CD4-positive, CD25-positive, alpha-beta regulatory T cell (primary cell): Measurements from ENCODE around the gene MAGOH. TPM values are rescaled to one million over a fixed set of nuclear protein-coding genes. Genes with fewer than 3 reads are reported as not detected.

Experiments used
- ATAC-seq, 2 donors: fragments of 150-1000 bp; cut with Tn5 transposase; one replicate each; pipeline ENCODE4 v1.10.0; 2021; ENCODE audit warnings: low read depth in 2 of 2, moderate number of reproducible peaks in 2 of 2, moderate library complexity in 1 of 2
- DNase-seq, 3 donors: peaks; one replicate each; pipeline versions ENCODE4 v3.0.0 to v3.0.0-alpha.2; 2012 to 2022; ENCODE audit warnings: mixed read lengths in 1 of 3
- H3K27ac ChIP-seq: one replicate; pipeline ENCODE4 v1.7.0; 2013; ENCODE audit warnings: mild to moderate bottlenecking, low read length; ENCODE audit not compliant: insufficient read depth, poor library complexity, severe bottlenecking
- H3K27me3 ChIP-seq: one replicate; pipeline ENCODE4 v1.7.0; 2013; ENCODE audit warnings: low read length; ENCODE audit not compliant: control insufficient read depth, insufficient read depth
- H3K36me3 ChIP-seq: one replicate; pipeline ENCODE4 v1.7.0; 2013; ENCODE audit warnings: mild to moderate bottlenecking, low read length, moderate library complexity; ENCODE audit not compliant: control insufficient read depth, insufficient read depth
- H3K4me1 ChIP-seq: 2 replicates; pipeline ENCODE4 v1.7.0; 2013; ENCODE audit warnings: mild to moderate bottlenecking, low read length; ENCODE audit not compliant: insufficient read depth, control insufficient read depth, poor library complexity, severe bottlenecking
- H3K4me3 ChIP-seq: one replicate; pipeline ENCODE4 v1.7.0; 2013; ENCODE audit warnings: low read depth, mild to moderate bottlenecking, low read length, moderate library complexity
- H3K9me3 ChIP-seq, 2 experiments: 1 replicate in 1 of 2; 2 replicates in 1 of 2; pipeline ENCODE4 v1.7.0; 2013; ENCODE audit warnings: low read length in 2 of 2, mild to moderate bottlenecking in 1 of 2, moderate library complexity in 1 of 2; ENCODE audit not compliant: control insufficient read depth in 2 of 2
- H3K27ac Mint-ChIP-seq, 3 donors: one replicate each; pipeline ENCODE4 v1.8.0; 2020 to 2022; ENCODE audit warnings: mild to moderate bottlenecking in 3 of 3, mixed read lengths in 3 of 3, moderate library complexity in 2 of 3
- H3K27me3 Mint-ChIP-seq: one replicate; pipeline ENCODE4 v1.8.0; 2022; ENCODE audit warnings: mild to moderate bottlenecking, mixed read lengths
- H3K36me3 Mint-ChIP-seq: one replicate; pipeline ENCODE4 v1.8.0; 2020; ENCODE audit warnings: mixed read lengths
- H3K4me1 Mint-ChIP-seq, 4 donors: one replicate each; pipeline ENCODE4 v1.8.0; 2020 to 2022; ENCODE audit warnings: mixed read lengths in 4 of 4, mild to moderate bottlenecking in 1 of 4
- H3K4me3 Mint-ChIP-seq, 4 donors: one replicate each; pipeline ENCODE4 v1.8.0; 2020 to 2022; ENCODE audit warnings: mild to moderate bottlenecking in 4 of 4, mixed read lengths in 4 of 4, moderate library complexity in 3 of 4
- H3K9me3 Mint-ChIP-seq, 7 donors: one replicate each; pipeline ENCODE4 v1.8.0; 2020 to 2022; ENCODE audit warnings: mixed read lengths in 7 of 7, mild to moderate bottlenecking in 3 of 7, moderate library complexity in 2 of 7
- polyA plus RNA-seq, 4 donors: library from polyadenylated mRNA; unstranded; fragments of 300-500 nt; fragmentation: Illumina TruSeq; gene quantifications; one replicate each; pipeline ENCODE4 v1.2.3, GENCODE V29; 2021
- total RNA-seq: library from RNA; stranded (reverse); gene quantifications from one replicate; pipeline ENCODE4 v1.2.3, GENCODE V29; 2022

MAGOH gene
- total and polyA plus RNA-seq, 5 donors from 2014 or later: 58.1 to 102 (median 92.5) TPM

DNA sequence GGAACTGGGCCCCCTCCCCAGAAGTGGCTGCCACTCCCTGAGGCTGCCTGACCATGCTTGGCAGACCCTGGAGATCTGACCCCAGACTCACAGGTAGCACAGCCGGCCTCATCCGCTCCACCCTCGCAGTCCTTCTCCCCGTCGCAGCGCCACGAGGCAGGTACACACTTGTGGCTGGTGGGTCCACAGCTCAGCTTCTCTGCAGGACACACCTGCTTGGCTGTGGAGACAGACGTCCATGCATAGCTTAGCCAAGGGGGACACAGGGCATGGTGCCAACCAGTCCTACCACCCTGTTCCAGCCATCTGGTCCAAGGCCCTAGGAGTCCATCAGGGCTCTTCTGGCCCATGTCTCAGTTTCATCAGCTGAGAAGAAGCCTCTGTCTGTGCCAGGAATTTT, 42.2 kb upstream of the MAGOH start:
- H3K4me3 Mint-ChIP-seq: no peak overlapping the region
- no peaks in the 10 kb centered on the region for H3K9me3 Mint-ChIP-seq
- Histone ChIP-seq H3K9me3 (no peaks in the 10 kb centered on the region), H3K4me1 (no peaks in the 10 kb centered on the region), H3K27me3 (no peaks in the 10 kb centered on the region), H3K4me3 (no peak overlapping the region), H3K36me3 (peaks cover 4% of the 10 kb centered on the region), H3K27ac (no peak overlapping the region)
- no peak for DNase-seq
- peaks cover 0 to 6% (median 5%) of the 10 kb centered on the region in 4 donors for H3K4me1 Mint-ChIP-seq
- no peak for ATAC-seq
- H3K36me3 Mint-ChIP-seq: peaks cover 5% of the 10 kb centered on the region
- no peaks in the 10 kb centered on the region for H3K27me3 Mint-ChIP-seq
- no peak overlapping the region for H3K27ac Mint-ChIP-seq

DNA sequence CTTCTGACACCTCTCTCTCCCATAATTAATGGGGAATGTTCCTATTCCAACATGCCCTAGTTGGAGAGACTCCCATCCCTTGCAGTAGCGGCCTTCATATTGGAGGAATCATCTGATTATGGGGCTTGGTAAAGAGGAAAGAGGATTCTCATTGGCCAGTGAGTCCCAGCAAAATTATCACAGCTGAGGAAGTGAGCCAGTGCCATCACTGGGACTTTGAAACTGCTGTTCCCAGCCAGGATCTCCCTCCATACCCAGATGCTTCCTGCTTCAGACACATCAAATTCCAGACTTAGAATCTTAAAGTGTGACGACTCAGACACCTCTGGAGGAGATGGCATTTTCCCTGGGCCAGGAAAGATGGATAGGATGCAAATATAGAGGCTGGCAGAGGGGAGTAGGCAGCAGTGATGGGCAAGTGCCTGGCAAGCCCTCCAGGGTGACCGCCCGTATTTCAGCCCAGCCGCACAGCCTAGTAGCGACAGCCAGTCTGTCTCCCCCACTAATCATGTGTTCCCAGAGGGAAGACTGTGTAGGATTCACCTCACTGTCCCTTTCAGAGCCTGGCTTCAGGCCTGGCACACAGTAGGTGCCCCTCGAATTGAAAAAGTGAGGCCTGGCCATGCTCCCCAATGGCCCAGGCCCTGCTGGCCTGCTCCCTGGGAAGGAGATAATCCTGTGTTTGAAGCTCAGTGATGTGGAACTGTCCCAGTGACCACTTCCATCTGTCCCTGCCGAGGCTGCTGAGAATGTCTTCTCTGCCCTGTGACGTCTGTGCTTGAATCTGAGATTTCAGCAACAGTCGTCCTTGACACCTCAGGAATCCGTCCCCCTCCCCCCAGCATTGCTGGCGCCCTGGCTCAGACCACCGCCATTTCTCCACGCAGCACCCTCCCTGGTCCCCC, 41.2 kb upstream of the MAGOH start:
- H3K36me3 Mint-ChIP-seq: peaks cover 6% of the 10 kb centered on the region
- no peaks in the 10 kb centered on the region for H3K9me3 Mint-ChIP-seq
- no peak overlapping the region for H3K4me3 ChIP-seq
- no peaks in the 10 kb centered on the region for H3K9me3 ChIP-seq
- H3K27ac ChIP-seq: no peak overlapping the region
- no peak overlapping the region for H3K27ac Mint-ChIP-seq
- DNase-seq: no peak
- H3K27me3 ChIP-seq: no peaks in the 10 kb centered on the region
- no peaks in the 10 kb centered on the region for H3K4me1 ChIP-seq
- H3K36me3 ChIP-seq: no peaks in the 10 kb centered on the region
- no peak overlapping the region for H3K4me3 Mint-ChIP-seq
- peaks cover 0 to 6% (median 5%) of the 10 kb centered on the region in 4 donors for H3K4me1 Mint-ChIP-seq
- no peak for ATAC-seq
- H3K27me3 Mint-ChIP-seq: no peaks in the 10 kb centered on the region

DNA sequence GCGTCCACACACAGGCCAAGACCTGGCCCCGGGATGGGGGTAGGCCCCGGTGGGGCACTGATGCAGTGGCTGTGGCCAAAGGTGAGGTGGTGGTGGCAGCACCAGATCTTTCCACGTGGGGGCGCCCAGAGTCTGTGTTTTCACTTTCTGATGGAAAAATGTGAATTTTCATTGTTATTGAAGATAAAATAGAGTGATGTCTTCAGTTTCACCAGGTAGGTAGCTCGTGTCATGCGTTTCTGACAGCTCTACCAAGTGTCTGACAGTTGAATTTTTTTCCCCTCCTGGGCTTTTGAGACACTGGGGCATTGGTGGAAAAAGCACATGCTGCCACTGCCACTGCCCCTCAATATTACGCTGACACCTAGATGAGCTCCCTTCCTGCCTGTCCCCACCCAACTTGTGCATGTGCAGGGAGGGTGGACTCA, 40.0 kb upstream of the MAGOH start:
- Mint-ChIP-seq H3K9me3 (no peaks in the 10 kb centered on the region), H3K36me3 (peaks cover 11% of the 10 kb centered on the region), H3K27me3 (no peaks in the 10 kb centered on the region), H3K27ac (peak overlapping the region in 1 of 3 donors; percentile 21), H3K4me1 (peaks cover 0 to 6% (median 5%) of the 10 kb centered on the region in 4 donors), H3K4me3 (no peak overlapping the region)
- ATAC-seq (peak; percentile 59 to 66), DNase-seq (peak; percentile 43 to 74 (median 57))
- no peaks in the 10 kb centered on the region for H3K9me3 ChIP-seq
- H3K27me3 ChIP-seq: no peaks in the 10 kb centered on the region
- no peak overlapping the region for H3K27ac ChIP-seq
- no peaks in the 10 kb centered on the region for H3K4me1 ChIP-seq
- no peak overlapping the region for H3K4me3 ChIP-seq
- H3K36me3 ChIP-seq: no peaks in the 10 kb centered on the region

DNA sequence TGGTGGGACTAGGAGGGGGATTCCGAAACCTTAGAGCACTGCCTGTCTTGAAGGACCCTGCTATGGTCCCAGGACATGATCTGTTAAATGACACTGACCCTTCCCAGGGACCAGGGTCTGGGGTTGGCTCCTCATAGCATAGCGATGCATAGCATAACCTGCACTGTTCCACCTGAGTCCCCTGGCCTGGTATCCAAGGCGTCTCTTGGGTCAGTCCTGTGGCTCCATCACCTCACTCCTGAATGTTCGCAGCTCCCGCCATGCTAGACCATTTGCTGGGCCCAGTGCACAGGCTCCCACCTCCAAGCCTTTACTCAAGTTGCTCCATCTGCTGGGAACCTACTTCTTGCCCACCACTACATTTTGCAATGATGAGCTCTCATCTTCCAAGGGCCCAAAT, 39.0 kb upstream of the MAGOH start:
- Histone ChIP-seq H3K36me3 (no peaks in the 10 kb centered on the region), H3K9me3 (no peaks in the 10 kb centered on the region), H3K27ac (no peak overlapping the region), H3K4me1 (no peaks in the 10 kb centered on the region), H3K27me3 (no peaks in the 10 kb centered on the region), H3K4me3 (no peak overlapping the region)
- H3K27ac Mint-ChIP-seq: no peak overlapping the region
- DNase-seq (no peak), ATAC-seq (no peak)
- peaks cover 0 to 6% (median 5%) of the 10 kb centered on the region in 4 donors for H3K4me1 Mint-ChIP-seq
- H3K9me3 Mint-ChIP-seq: no peaks in the 10 kb centered on the region
- peaks cover 11% of the 10 kb centered on the region for H3K36me3 Mint-ChIP-seq
- H3K27me3 Mint-ChIP-seq: no peaks in the 10 kb centered on the region
- no peak overlapping the region for H3K4me3 Mint-ChIP-seq

DNA sequence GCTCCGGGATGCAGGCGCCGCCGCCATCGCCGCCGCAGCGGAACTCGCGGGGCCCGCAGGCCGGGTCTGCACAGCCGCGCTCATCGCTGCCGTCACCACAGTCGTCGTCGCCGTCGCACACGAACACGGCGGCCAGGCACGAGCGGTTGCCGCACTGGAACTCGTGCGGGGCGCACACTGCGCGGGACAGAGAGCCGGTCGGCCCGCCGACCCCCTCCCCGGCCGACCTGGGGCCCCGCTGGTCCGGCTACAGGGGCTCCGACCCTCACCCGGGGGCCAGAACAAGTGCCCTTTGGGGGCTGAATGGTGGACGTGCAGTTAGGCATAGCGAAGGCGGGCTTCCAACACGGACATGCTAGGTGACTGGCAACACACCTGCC, 38.6 kb upstream of the MAGOH start:
- Mint-ChIP-seq H3K4me3 (no peak overlapping the region), H3K36me3 (peaks cover 11% of the 10 kb centered on the region), H3K27ac (no peak overlapping the region), H3K27me3 (no peaks in the 10 kb centered on the region), H3K4me1 (peaks cover 0 to 6% (median 4%) of the 10 kb centered on the region in 4 donors), H3K9me3 (no peaks in the 10 kb centered on the region)
- DNase-seq (no peak), ATAC-seq (no peak)
- H3K27me3 ChIP-seq: no peaks in the 10 kb centered on the region
- no peak overlapping the region for H3K4me3 ChIP-seq
- no peak overlapping the region for H3K27ac ChIP-seq
- H3K9me3 ChIP-seq: no peaks in the 10 kb centered on the region
- no peaks in the 10 kb centered on the region for H3K36me3 ChIP-seq
- H3K4me1 ChIP-seq: no peaks in the 10 kb centered on the region

DNA sequence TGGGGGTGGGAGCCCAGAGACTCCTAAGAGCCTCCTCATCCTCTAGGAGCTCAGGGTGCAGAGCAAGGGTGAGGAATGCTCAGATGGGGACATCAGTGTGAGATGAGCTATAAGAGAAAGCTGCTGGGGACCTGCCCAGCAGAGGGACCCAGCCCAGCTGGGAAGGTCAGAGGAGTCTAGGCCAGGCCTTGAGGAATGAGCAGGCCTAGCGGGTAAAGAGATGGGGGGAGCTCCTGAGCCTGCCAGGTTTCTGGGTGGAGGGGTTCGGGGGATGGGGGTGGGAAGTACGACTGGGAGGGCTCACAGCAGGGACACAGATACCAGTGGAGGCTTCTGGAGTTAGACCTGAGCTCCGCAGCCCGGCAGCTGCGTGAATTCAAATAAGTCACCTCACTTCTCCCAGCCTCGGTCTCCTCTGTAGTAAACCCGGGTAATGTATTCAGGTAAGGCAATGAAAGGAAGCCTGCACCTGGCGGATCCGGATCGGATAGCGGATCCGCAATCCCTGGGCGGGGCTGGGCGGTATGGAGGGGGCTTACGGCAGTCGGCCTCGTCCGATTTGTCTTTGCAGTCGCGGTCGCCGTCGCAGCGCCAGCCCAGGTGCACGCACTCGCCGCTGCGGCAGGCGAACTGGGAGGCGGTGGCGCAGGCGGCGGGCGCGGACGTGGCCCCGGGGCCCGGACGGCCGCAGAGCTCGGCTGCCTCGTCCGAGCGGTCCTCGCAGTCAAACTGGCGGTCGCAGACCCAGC, 38.0 kb upstream of the MAGOH start:
- Mint-ChIP-seq H3K36me3 (peaks cover 11% of the 10 kb centered on the region), H3K4me3 (no peak overlapping the region), H3K4me1 (peaks cover 0 to 6% (median 3%) of the 10 kb centered on the region in 4 donors), H3K9me3 (no peaks in the 10 kb centered on the region), H3K27ac (no peak overlapping the region), H3K27me3 (no peaks in the 10 kb centered on the region)
- ATAC-seq (no peak), DNase-seq (no peak)
- no peaks in the 10 kb centered on the region for H3K36me3 ChIP-seq
- H3K4me3 ChIP-seq: no peak overlapping the region
- no peaks in the 10 kb centered on the region for H3K9me3 ChIP-seq
- H3K27ac ChIP-seq: no peak overlapping the region
- H3K4me1 ChIP-seq: no peaks in the 10 kb centered on the region
- H3K27me3 ChIP-seq: no peaks in the 10 kb centered on the region

DNA sequence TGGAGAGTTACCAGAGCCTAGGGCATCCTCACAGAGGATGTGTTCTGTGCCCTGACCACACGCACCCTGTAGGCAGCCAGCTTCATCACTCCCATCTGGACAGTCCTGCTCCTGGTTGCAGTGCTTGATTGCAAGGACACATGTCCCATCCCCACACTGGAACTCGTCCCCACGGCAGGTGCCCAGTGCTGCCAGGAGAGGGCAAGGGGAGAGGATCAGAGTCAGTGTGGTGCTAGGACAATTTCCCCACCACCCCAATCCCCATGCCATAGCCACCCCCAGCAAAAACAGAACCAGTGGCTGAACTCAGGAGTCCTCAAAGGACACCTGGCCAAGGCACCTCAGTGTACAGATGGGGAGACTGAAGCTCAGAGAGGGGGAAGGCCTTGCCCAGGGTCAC, 37.2 kb upstream of the MAGOH start:
- Mint-ChIP-seq H3K27ac (peak overlapping the region in 1 of 3 donors; percentile 71), H3K27me3 (no peaks in the 10 kb centered on the region), H3K4me1 (peaks cover 0 to 6% (median 5%) of the 10 kb centered on the region in 4 donors), H3K9me3 (no peaks in the 10 kb centered on the region), H3K4me3 (no peak overlapping the region), H3K36me3 (peaks cover 11% of the 10 kb centered on the region)
- H3K4me3 ChIP-seq: no peak overlapping the region
- no peaks in the 10 kb centered on the region for H3K36me3 ChIP-seq
- no peaks in the 10 kb centered on the region for H3K9me3 ChIP-seq
- no peak overlapping the region for H3K27ac ChIP-seq
- H3K4me1 ChIP-seq: no peaks in the 10 kb centered on the region
- no peak for DNase-seq
- no peak for ATAC-seq
- no peaks in the 10 kb centered on the region for H3K27me3 ChIP-seq
